Transverse colon (tissue), 3 donors: ENCODE results near the gene PORCN.

Experiments used
- EP300 ChIP-seq: sonication (generic); formaldehyde crosslinking; IDR thresholded peaks from one replicate; pipeline ENCODE4 v1.6.1; 2017; ENCODE audit warnings: antibody characterized with exemption, low read depth
- POLR2A ChIP-seq: fragments of 450-650 bp; IDR thresholded peaks from one replicate; pipeline ENCODE4 v1.6.1; 2016; ENCODE audit warnings: antibody characterized with exemption, mild to moderate bottlenecking, moderate library complexity
- TF ChIP-seq, protein P1 (sequence below), 5 experiments: fragments of 200-600 bp in 3 of 5; fragments of 450-650 bp in 2 of 5; sonication (generic) in 3 of 5; IDR thresholded peaks; 1 replicate in 2 of 5; 2 replicates in 3 of 5; pipeline ENCODE4 v1.5.1; 2016 to 2017; ENCODE audit warnings: antibody characterized with exemption in 5 of 5, inconsistent platforms in 3 of 5, mild to moderate bottlenecking in 2 of 5, moderate library complexity in 1 of 5

DNA sequence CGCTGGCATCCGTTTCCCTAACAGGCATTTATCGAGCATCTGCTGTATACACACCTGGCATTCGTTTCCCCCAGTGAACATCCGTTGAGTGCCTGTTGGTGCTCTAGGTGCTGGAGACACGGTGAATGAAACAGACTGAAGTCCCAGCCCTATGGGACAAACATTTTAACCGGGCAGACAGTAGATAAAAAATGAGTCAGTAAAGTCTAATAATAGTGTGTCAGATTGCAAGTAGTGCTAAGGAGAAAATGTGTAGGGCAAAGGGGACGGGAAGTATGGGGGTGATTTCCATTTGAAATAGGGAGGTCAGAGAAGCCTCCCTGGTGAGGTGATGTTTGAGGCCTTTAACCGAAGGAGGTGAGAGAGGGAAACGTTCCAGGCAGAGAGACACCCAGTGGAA is 7.5 kb downstream of the PORCN start:
- TF ChIP-seq, protein P1, sequence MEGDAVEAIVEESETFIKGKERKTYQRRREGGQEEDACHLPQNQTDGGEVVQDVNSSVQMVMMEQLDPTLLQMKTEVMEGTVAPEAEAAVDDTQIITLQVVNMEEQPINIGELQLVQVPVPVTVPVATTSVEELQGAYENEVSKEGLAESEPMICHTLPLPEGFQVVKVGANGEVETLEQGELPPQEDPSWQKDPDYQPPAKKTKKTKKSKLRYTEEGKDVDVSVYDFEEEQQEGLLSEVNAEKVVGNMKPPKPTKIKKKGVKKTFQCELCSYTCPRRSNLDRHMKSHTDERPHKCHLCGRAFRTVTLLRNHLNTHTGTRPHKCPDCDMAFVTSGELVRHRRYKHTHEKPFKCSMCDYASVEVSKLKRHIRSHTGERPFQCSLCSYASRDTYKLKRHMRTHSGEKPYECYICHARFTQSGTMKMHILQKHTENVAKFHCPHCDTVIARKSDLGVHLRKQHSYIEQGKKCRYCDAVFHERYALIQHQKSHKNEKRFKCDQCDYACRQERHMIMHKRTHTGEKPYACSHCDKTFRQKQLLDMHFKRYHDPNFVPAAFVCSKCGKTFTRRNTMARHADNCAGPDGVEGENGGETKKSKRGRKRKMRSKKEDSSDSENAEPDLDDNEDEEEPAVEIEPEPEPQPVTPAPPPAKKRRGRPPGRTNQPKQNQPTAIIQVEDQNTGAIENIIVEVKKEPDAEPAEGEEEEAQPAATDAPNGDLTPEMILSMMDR (IDR thresholded peaks at IDR 0.05): no peak
- TF ChIP-seq EP300: no peak
- TF ChIP-seq POLR2A: no peak
